ENCODE data around the gene SCGB2B2. TPM values are rescaled to one million over a fixed set of nuclear protein-coding genes. Genes with fewer than 3 reads are reported as not detected.

SCGB2B2 gene
- total RNA-seq = not detected

GRCh38 chr19:34676697-34677385, at the start of gene SCGB2B2:
SCGB2B2 (minus strand) TSS chr19:34677159; CDS start chr19:34594563, 82,596 bp downstream.

GRCh38 chr19:34677386-34678084, 576 bp upstream of the SCGB2B2 start, which contains the start of gene ZNF302:
ZNF302 (plus strand) TSS chr19:34677678; CDS start chr19:34678805, 1,127 bp downstream.

Other genes starting within 250 kb of the SCGB2B2 start
- gene UBA2, start 248.8 kb downstream of the SCGB2B2 start, total RNA-seq = 163 TPM
- gene WTIP, start 195.4 kb downstream of the SCGB2B2 start, total RNA-seq = 18.2 TPM
- 85.5 TPM for gene ZNF302, start 519 bp upstream of the SCGB2B2 start, total RNA-seq
- 59.5 TPM for gene ZNF181, start 57.1 kb upstream of the SCGB2B2 start, total RNA-seq
- 16.9 TPM for gene ZNF599, start 96.1 kb upstream of the SCGB2B2 start, total RNA-seq
- 16.2 TPM for gene ZNF30, start 249.7 kb upstream of the SCGB2B2 start, total RNA-seq

All from camera-type eye (tissue), 1 donor.